Panc1 (cell line): Measurements from ENCODE around the gene GPATCH2L. TPM values are rescaled to one million over a fixed set of nuclear protein-coding genes. Genes with fewer than 3 reads are reported as not detected.

ENCODE experiments used
- ATAC-seq: fragments of 200-7000 bp; cut with Tn5 transposase; 2 replicates; pipeline ENCODE4 v1.9.1; 2020; ENCODE audit warnings: mild to moderate bottlenecking, moderate library complexity
- BruUV-seq: library from RNA; stranded (reverse); fragments of 400-500 nt; replicated peaks from 2 replicates; lab custom pipeline; 2021; lab: Mats Ljungman, UMichigan
- CTCF ChIA-PET: fragments of 300-600 bp; sonication (Branson Sonifier 250); formaldehyde crosslinking; loops from one replicate; lab custom pipeline; 2022; ENCODE audit warnings: antibody characterized with exemption; lab: Charles Lee
- POLR2A ChIA-PET: fragments of 300-600 bp; sonication (Branson Sonifier 250); formaldehyde crosslinking; loops from one replicate; lab custom pipeline; 2022; ENCODE audit warnings: antibody characterized with exemption; lab: Charles Lee
- DNase-seq: peaks from one replicate; pipeline ENCODE4 v3.0.0-alpha.2; 2010; ENCODE audit warnings: low read depth, low spot score
- H3K27ac ChIP-seq: 2 replicates; pipeline ENCODE4 v1.5.1; 2011; ENCODE audit warnings: mild to moderate bottlenecking, low read length, inconsistent platforms
- H3K27me3 ChIP-seq: fragments of 200-500 bp; sonication (Bioruptor generic); 2 replicates; pipeline ENCODE4 v1.6.0; 2014; ENCODE audit warnings: low read length, inconsistent platforms; ENCODE audit not compliant: control insufficient read depth, insufficient read depth
- H3K36me3 ChIP-seq: fragments of 200-500 bp; sonication (Bioruptor generic); 2 replicates; pipeline ENCODE4 v1.5.1; 2014; ENCODE audit warnings: inconsistent platforms, mild to moderate bottlenecking, low read length, moderate library complexity; ENCODE audit not compliant: control insufficient read depth, insufficient read depth
- H3K4me1 ChIP-seq: 2 replicates; pipeline ENCODE4 v1.5.1; 2011; ENCODE audit warnings: inconsistent platforms, mild to moderate bottlenecking, low read length, moderate library complexity; ENCODE audit not compliant: control insufficient read depth, insufficient read depth
- H3K4me3 ChIP-seq, 2 experiments: 2 replicates each; pipeline ENCODE4 v1.5.1; 2011 to 2012; ENCODE audit warnings: low read depth in 2 of 2, low read length in 2 of 2, mild to moderate bottlenecking in 2 of 2, inconsistent platforms in 1 of 2, moderate library complexity in 1 of 2
- H3K9me3 ChIP-seq: fragments of 200-500 bp; sonication (Bioruptor generic); 2 replicates; pipeline ENCODE4 v1.5.1; 2014; ENCODE audit warnings: low read depth, mild to moderate bottlenecking, inconsistent platforms, low read length, moderate library complexity; ENCODE audit not compliant: control insufficient read depth, insufficient read depth
- POLR2AphosphoS5 ChIP-seq: IDR thresholded peaks from 2 replicates; pipeline ENCODE4 v1.6.1; 2012; ENCODE audit warnings: mild to moderate bottlenecking, low read depth, low read length, moderate library complexity
- REST ChIP-seq, 2 experiments: IDR thresholded peaks; 2 replicates each; pipeline ENCODE4 v1.6.1; 2011 to 2012; ENCODE audit warnings: low read depth in 2 of 2, control low read depth in 1 of 2, low read length in 1 of 2, mild to moderate bottlenecking in 1 of 2, moderate library complexity in 1 of 2; ENCODE audit not compliant: insufficient read depth in 1 of 2
- SIN3A ChIP-seq: IDR thresholded peaks from 2 replicates; pipeline ENCODE4 v1.6.1; 2012; ENCODE audit warnings: low read depth, mild to moderate bottlenecking, low read length, moderate library complexity, borderline replicate concordance; ENCODE audit not compliant: insufficient read depth
- TCF7L2 ChIP-seq: IDR thresholded peaks from 2 replicates; pipeline ENCODE4 v1.6.1; 2011; ENCODE audit warnings: mild to moderate bottlenecking, low read depth, low read length, inconsistent platforms
- in situ Hi-C: cut with HindIII; loops from 2 replicates; pipeline ENCODE4 v1.10.0; 2016; ENCODE audit warnings: low sequenced_read_pairs, low pct_unique_long_range_greater_than_20kb
- intact Hi-C: fragments of 100-400 bp; cut with micrococcal nuclease; formaldehyde crosslinking; loops from one replicate; pipeline ENCODE4 v1.10.0; 2022; ENCODE audit not compliant: unreplicated experiment
- total RNA-seq: library from RNA; stranded (reverse); gene quantifications from one replicate; pipeline ENCODE4 v1.2.1, GENCODE V29; 2021; ENCODE audit not compliant: unreplicated experiment
- TF ChIP-seq, protein P1 (sequence below): fragments of 450-650 bp; IDR thresholded peaks from 2 replicates; pipeline ENCODE4 v1.5.1; 2017; ENCODE audit warnings: mild to moderate bottlenecking

The GPATCH2L gene
- total RNA-seq, 1 experiment from 2014 or later = 35.0 TPM

GRCh38 chr14:76186308-76187027 is 34.7 kb downstream of the GPATCH2L start:
- no TSS peak for BruUV-seq
- H3K27me3 ChIP-seq = no peaks in the 10 kb centered on the region
- DNase-seq (no peak), ATAC-seq (no peak)
- ChIA-PET POLR2A (interaction anchor here (0.7 kb wide), 1 partner anchor 382 kb away, joined by 4 read pairs; no protein-coding TSS in a partner anchor), CTCF (no interaction called here)
- H3K4me3 ChIP-seq = no peak overlapping the region
- no peaks in the 10 kb centered on the region for H3K9me3 ChIP-seq
- no peak overlapping the region for H3K27ac ChIP-seq
- in situ Hi-C loops (no loop called here), intact Hi-C loops (no loop called here)
- peaks cover 2% of the 10 kb centered on the region; the same call in 1 of the 2 replicates for H3K36me3 ChIP-seq
- no peak for TF ChIP-seq POLR2AphosphoS5
- no peak for TF ChIP-seq SIN3A
- TF ChIP-seq TCF7L2 = no peak
- TF ChIP-seq, protein P1, sequence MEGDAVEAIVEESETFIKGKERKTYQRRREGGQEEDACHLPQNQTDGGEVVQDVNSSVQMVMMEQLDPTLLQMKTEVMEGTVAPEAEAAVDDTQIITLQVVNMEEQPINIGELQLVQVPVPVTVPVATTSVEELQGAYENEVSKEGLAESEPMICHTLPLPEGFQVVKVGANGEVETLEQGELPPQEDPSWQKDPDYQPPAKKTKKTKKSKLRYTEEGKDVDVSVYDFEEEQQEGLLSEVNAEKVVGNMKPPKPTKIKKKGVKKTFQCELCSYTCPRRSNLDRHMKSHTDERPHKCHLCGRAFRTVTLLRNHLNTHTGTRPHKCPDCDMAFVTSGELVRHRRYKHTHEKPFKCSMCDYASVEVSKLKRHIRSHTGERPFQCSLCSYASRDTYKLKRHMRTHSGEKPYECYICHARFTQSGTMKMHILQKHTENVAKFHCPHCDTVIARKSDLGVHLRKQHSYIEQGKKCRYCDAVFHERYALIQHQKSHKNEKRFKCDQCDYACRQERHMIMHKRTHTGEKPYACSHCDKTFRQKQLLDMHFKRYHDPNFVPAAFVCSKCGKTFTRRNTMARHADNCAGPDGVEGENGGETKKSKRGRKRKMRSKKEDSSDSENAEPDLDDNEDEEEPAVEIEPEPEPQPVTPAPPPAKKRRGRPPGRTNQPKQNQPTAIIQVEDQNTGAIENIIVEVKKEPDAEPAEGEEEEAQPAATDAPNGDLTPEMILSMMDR = no peak
- H3K4me1 ChIP-seq = no peaks in the 10 kb centered on the region

DNA sequence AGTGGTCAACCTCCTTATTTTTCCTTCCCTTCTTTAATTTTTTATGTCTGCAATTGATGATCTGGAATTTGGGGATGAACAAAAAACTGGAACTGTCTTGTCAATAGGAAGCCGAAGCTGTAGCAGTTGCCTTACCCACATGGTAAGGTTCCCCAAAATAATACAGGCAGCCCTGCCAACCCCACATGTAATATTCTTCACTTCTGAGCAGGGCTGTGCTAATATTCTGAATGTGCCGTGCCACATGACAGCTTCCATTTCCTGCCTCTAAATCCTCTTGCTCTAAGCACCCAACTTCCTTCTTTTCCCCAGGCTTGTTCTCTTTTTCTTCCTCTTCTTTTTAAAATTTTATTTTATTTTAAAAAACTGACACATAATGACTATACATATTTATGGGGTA is 39.6 kb downstream of the GPATCH2L start:
- H3K27me3 ChIP-seq = no peaks in the 10 kb centered on the region
- intact Hi-C loops (no loop called here), in situ Hi-C loops (no loop called here)
- no peaks in the 10 kb centered on the region for H3K9me3 ChIP-seq
- ATAC-seq (no peak), DNase-seq (no peak)
- H3K27ac ChIP-seq = no peak overlapping the region
- H3K4me1 ChIP-seq = no peaks in the 10 kb centered on the region
- CTCF ChIA-PET = no interaction called here
- no TSS peak for BruUV-seq
- H3K36me3 ChIP-seq = peaks cover 14% of the 10 kb centered on the region
- no peak overlapping the region for H3K4me3 ChIP-seq
- TF ChIP-seq, protein P1 = no peak
- TF ChIP-seq REST (IDR thresholded peaks at IDR 0.05; ENCODE audit: insufficient read depth in 1 of 2, low read depth in 2 of 2, low read length in 1 of 2) (no peak), POLR2AphosphoS5 (no peak), SIN3A (no peak), TCF7L2 (no peak)
- POLR2A ChIA-PET = no interaction called here
